ENCODE measurements around the gene SKI.

Gene SKI

GRCh38 chr1:2274929-2275475, 46.9 kb downstream of the SKI start:
- DNase-seq (ENCODE audit: low spot score), result no peak

DNA sequence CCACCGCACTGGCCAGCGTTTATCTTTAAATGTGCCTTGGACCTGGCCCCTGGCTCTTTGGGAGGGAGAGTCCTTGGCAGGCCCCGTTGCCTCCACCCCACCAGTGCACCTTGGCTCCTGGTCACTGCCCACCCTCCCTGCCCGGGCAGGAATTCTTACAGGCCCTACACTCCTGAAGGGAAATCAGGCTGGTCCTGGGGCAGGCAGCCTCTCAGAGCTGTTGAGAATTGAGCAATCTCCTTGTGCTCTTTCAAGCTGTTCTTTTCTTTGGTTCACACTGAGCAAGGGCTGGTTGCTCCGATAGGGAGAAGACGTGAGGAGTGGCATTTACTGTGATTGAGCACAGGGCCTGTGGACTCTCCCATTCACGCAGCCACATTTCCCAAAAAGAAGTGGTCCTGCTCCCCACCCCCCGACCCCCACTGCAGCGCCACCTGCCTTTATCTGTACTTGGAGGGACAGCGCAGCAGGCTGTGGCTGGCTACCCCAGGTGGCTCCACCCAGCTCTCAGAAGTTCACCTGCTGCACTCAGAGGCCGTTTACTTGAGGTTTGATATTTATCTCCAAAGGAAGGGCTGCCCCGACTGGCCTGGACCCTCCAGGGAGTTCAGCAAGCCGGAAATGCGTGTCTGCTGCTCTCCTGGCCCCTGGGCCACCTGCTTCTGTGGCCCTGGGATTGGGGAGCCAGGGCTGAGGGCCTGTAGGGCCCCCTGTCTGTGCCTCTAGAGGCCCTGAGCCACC, 47.8 kb downstream of the SKI start:
- no peak for DNase-seq (ENCODE audit: low spot score)

- no peak for DNase-seq (ENCODE audit: low spot score)
Observed at GRCh38 chr1:2276803-2277580, 48.9 kb downstream of the SKI start.

GRCh38 chr1:2277741-2278488, 49.8 kb downstream of the SKI start:
- DNase-seq (ENCODE audit: low spot score), result no peak

GRCh38 chr1:2278591-2279209, 50.6 kb downstream of the SKI start:
- DNase-seq (ENCODE audit: low spot score), result no peak

DNA sequence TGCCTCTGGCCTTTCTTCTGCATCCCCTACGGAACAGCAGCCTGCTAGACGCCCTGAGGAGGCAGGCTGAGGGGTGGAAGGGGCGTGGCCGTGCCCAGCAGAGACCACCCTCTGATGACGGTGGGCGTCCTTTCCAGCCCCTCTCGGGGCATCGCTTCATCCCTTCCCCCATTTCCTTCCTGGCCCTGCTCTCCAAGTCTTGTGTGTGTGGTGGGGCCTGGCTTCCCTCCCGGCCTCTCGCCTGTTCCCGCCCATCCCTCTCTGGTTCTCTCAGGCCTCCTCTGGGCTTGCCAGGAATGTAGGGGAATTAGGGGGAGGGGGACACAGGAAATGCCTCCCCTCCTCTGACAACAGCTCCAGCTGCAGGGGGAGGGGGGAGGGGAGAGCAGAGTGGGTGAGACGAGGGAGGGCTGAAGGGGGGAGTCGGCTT, 51.1 kb downstream of the SKI start:
- no peak for DNase-seq (ENCODE audit: low spot score)

GRCh38 chr1:2279817-2280216, 51.7 kb downstream of the SKI start:
- DNase-seq (ENCODE audit: low spot score), result no peak

- no peak for DNase-seq (ENCODE audit: low spot score)
Observed at GRCh38 chr1:2282556-2283270, 54.6 kb downstream of the SKI start.

GRCh38 chr1:2283371-2283990, 55.4 kb downstream of the SKI start:
- no peak for DNase-seq (ENCODE audit: low spot score)

GRCh38 chr1:2283991-2284895, 56.1 kb downstream of the SKI start:
- DNase-seq (ENCODE audit: low spot score), result no peak

GRCh38 chr1:2284932-2285331, 56.8 kb downstream of the SKI start:
- DNase-seq (ENCODE audit: low spot score), result no peak

- DNase-seq (ENCODE audit: low spot score), result no peak
Observed at GRCh38 chr1:2286923-2287322, 58.8 kb downstream of the SKI start.

- no peak for DNase-seq (ENCODE audit: low spot score)
Observed at GRCh38 chr1:2287649-2288048, 59.5 kb downstream of the SKI start.

GRCh38 chr1:2288311-2288710, 60.2 kb downstream of the SKI start:
- DNase-seq (ENCODE audit: low spot score), result no peak

DNA sequence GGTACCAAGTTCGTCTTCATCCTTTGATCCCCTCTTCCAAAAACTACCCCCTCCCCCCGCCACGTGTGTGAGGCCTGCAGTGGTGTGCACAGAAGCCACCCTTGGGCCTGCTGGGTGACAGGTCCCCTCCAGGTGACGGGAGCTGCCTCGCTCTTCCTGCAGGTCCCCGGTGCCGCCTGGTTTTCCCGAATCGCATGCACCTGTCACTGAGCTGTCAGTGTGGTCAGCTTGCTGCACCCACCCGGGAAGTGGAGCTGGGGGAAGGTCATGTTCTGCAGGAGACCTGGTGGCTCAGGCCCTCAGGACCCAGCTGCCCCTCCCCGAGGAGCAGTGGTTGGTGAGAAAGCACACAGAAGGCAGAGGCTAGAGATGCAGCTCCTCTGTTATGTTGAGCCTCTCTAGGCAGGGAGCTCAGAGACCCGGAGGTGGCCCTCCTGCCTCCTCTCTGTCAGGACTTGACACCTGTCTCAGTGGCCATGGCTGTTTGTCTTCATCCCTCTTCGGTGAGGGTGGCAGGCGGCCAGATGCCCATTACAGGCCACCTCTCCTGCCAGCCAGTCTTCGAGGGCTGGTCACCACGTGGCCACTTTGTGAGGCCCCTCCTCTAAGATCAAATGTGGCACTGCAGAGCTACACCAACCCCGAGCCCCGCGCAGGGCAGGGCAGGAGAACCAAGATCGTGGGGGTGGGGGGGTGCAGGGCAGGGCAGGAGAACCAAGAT, 60.9 kb downstream of the SKI start:
- DNase-seq (ENCODE audit: low spot score), result no peak

DNA sequence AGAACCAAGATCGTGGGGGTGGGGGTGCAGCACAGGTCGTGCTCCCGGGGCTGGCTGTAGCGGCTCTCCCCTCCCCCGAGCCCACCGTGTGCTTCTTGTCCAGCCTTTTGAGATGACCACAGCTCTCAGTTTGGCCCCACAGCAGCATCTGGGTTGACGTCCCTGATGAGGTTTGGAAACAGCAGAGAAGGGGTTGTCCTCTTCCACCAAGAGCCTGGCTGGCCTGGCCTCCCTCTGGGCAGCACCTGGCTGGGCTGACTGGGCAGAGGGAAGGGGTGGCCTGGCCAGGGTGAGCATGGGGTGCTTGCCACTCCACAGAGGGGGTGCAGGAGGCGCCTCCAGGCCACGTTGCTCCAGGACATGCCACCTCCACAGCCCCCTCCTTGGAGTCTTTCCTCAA, 61.5 kb downstream of the SKI start:
- no peak for DNase-seq (ENCODE audit: low spot score)

- no peak for DNase-seq (ENCODE audit: low spot score)
Observed at GRCh38 chr1:2290171-2290578, 62.1 kb downstream of the SKI start.

GRCh38 chr1:2290595-2291510, 62.7 kb downstream of the SKI start:
- peak; percentile 85 for DNase-seq (ENCODE audit: low spot score)

Measured in pons (tissue), 1 donor.